Measurements from ENCODE around the gene VILL.

Gene VILL

GRCh38 chr3:38009807-38010591, 19.4 kb downstream of the VILL start:
- H3K4me2 ChIP-seq (ENCODE audit: low read length): no peak overlapping the region
- no peaks in the 10 kb centered on the region for H3K79me2 ChIP-seq (ENCODE audit: insufficient read depth, low read length)
- no peaks in the 10 kb centered on the region for H3K4me1 ChIP-seq (ENCODE audit: insufficient read depth, low read length, severe bottlenecking)
- H3F3A ChIP-seq (ENCODE audit: insufficient read depth, low read length): no peaks in the 10 kb centered on the region
- no peaks in the 10 kb centered on the region for H4K20me1 ChIP-seq (ENCODE audit: insufficient read depth, low read length)
- TF ChIP-seq CTCF (IDR thresholded peaks at IDR 0.05; ENCODE audit: low read length) (no peak), EZH2 (IDR thresholded peaks at IDR 0.05; ENCODE audit: borderline replicate concordance, low read length) (no peak)
- no peak overlapping the region for H3K9ac ChIP-seq (ENCODE audit: low read length)
- H3K27ac ChIP-seq (ENCODE audit: low read depth, low read length, poor library complexity, severe bottlenecking): no peak overlapping the region
- no peaks in the 10 kb centered on the region for H3K27me3 ChIP-seq (ENCODE audit: insufficient read depth, low read length)
- no peaks in the 10 kb centered on the region for H3K9me2 ChIP-seq (ENCODE audit: low read depth, low read length)
- no peak overlapping the region for H2AFZ ChIP-seq (ENCODE audit: low read length)
- H3K4me3 ChIP-seq (ENCODE audit: low read depth, low read length, poor library complexity, severe bottlenecking): no peak overlapping the region
- H3K9me3 ChIP-seq (ENCODE audit: low read length): no peaks in the 10 kb centered on the region
- H3K36me3 ChIP-seq (ENCODE audit: insufficient read depth, low read length): peaks cover 7% of the 10 kb centered on the region; the same call in 1 of the 2 replicates

GRCh38 chr3:38011111-38011510, 20.5 kb downstream of the VILL start:
- no peaks in the 10 kb centered on the region for H3K27me3 ChIP-seq (ENCODE audit: insufficient read depth, low read length)
- no peaks in the 10 kb centered on the region for H3K9me2 ChIP-seq (ENCODE audit: low read depth, low read length)
- no peak overlapping the region for H3K4me2 ChIP-seq (ENCODE audit: low read length)
- H3K36me3 ChIP-seq (ENCODE audit: insufficient read depth, low read length): peaks cover 15% of the 10 kb centered on the region
- no peaks in the 10 kb centered on the region for H3F3A ChIP-seq (ENCODE audit: insufficient read depth, low read length)
- H3K9me3 ChIP-seq (ENCODE audit: low read length): no peaks in the 10 kb centered on the region
- no peak overlapping the region for H3K27ac ChIP-seq (ENCODE audit: low read depth, low read length, poor library complexity, severe bottlenecking)
- no peaks in the 10 kb centered on the region for H3K79me2 ChIP-seq (ENCODE audit: insufficient read depth, low read length)
- no peak overlapping the region for H2AFZ ChIP-seq (ENCODE audit: low read length)
- H3K4me1 ChIP-seq (ENCODE audit: insufficient read depth, low read length, severe bottlenecking): no peaks in the 10 kb centered on the region
- H3K4me3 ChIP-seq (ENCODE audit: low read depth, low read length, poor library complexity, severe bottlenecking): no peak overlapping the region
- no peak for TF ChIP-seq CTCF (IDR thresholded peaks at IDR 0.05; ENCODE audit: low read length)
- TF ChIP-seq EZH2 (IDR thresholded peaks at IDR 0.05; ENCODE audit: borderline replicate concordance, low read length): no peak
- H4K20me1 ChIP-seq (ENCODE audit: insufficient read depth, low read length): no peaks in the 10 kb centered on the region
- H3K9ac ChIP-seq (ENCODE audit: low read length): no peak overlapping the region

- Histone ChIP-seq H4K20me1 (ENCODE audit: insufficient read depth, low read length) (no peaks in the 10 kb centered on the region), H3F3A (ENCODE audit: insufficient read depth, low read length) (no peaks in the 10 kb centered on the region), H3K36me3 (ENCODE audit: insufficient read depth, low read length) (peaks cover 11% of the 10 kb centered on the region), H3K4me2 (ENCODE audit: low read length) (no peak overlapping the region), H3K9me3 (ENCODE audit: low read length) (no peaks in the 10 kb centered on the region), H3K79me2 (ENCODE audit: insufficient read depth, low read length) (no peaks in the 10 kb centered on the region), H3K4me1 (ENCODE audit: insufficient read depth, low read length, severe bottlenecking) (no peaks in the 10 kb centered on the region), H3K27me3 (ENCODE audit: insufficient read depth, low read length) (no peaks in the 10 kb centered on the region), H3K9ac (ENCODE audit: low read length) (no peak overlapping the region), H3K9me2 (ENCODE audit: low read depth, low read length) (no peaks in the 10 kb centered on the region), H3K27ac (ENCODE audit: low read depth, low read length, poor library complexity, severe bottlenecking) (no peak overlapping the region), H2AFZ (ENCODE audit: low read length) (no peak overlapping the region), H3K4me3 (ENCODE audit: low read depth, low read length, poor library complexity, severe bottlenecking) (no peak overlapping the region)
- TF ChIP-seq CTCF (IDR thresholded peaks at IDR 0.05; ENCODE audit: low read length): no peak
- no peak for TF ChIP-seq EZH2 (IDR thresholded peaks at IDR 0.05; ENCODE audit: borderline replicate concordance, low read length)
These were observed 24.9 kb downstream of the VILL start for GRCh38 chr3:38015485-38015884.

Measured in OCI-LY1 (cell line).